M059J (cell line): ENCODE data around the gene FRS3. TPM values are rescaled to one million over a fixed set of nuclear protein-coding genes. Genes with fewer than 3 reads are reported as not detected.

Source experiments
- DNase-seq: peaks from one replicate; pipeline ENCODE4 v3.0.0-alpha.2; 2012; ENCODE audit warnings: low read depth
- total RNA-seq: library from RNA; depleted of rRNA; stranded (reverse); fragments of >200 nt; shearing (Covaris generic); gene quantifications from 2 replicates; pipeline ENCODE4 v1.2.3, GENCODE V29; 2014

Gene FRS3
- total RNA-seq, 1 experiment from 2014 or later: 2.4 TPM

DNA sequence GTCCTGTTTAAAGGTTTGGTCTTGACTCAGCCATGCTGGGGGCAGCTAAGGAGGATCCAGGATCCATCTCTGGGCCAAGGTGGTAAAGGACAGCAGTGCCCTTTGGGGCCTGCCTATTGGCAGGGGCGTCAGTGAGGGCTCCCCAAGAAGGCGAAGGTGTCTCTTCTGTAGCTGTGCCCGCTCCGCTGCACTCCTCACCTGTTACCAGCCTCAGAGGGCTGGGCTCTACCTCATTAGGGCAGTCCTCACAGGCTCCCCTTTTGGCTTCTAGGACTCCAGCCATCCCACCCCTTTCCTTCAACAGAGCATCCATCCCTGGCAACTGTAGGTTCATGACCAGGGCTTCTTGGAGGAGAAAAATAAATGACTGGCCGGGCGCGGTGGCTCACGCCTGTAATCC, 10.3 kb downstream of the FRS3 start:
- DNase-seq: no peak

DNA sequence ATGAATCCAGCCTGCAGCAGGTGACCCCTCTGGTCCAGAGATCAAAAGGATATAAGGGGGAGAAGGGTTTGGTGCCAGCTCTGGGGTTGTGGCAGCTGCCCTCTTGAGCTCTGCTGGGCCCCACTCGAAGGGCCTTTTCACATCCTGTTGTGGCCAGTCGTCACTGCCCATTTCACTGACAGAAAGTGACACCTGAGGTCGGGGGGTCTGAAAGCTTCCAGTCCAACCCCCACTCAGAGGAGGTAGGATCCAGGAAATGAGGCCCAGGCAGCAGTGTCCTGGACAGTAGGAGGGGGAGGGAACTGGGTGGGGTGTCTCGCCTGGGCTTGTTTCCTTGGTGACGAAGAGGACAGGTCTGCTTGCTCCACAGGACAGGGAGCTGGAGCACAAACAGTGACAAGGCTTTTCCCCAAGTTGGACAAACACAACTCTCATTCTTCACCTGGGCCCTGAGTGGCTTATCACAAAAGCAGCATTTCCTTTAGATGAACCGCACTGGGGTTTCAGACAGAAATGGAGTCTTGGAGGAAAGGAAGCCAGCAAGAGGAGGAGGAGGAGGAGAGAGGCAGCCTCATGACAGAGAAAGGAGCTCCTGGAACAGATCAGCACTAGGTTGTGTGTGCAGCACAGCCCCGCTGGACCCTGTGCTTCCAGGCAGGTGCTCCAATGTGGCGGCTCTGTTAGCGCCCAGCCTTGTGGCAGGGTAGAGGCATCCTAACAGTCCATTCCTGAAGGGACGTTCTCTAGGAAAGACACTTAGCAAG, 11.0 kb downstream of the FRS3 start:
- DNase-seq: no peak

DNA sequence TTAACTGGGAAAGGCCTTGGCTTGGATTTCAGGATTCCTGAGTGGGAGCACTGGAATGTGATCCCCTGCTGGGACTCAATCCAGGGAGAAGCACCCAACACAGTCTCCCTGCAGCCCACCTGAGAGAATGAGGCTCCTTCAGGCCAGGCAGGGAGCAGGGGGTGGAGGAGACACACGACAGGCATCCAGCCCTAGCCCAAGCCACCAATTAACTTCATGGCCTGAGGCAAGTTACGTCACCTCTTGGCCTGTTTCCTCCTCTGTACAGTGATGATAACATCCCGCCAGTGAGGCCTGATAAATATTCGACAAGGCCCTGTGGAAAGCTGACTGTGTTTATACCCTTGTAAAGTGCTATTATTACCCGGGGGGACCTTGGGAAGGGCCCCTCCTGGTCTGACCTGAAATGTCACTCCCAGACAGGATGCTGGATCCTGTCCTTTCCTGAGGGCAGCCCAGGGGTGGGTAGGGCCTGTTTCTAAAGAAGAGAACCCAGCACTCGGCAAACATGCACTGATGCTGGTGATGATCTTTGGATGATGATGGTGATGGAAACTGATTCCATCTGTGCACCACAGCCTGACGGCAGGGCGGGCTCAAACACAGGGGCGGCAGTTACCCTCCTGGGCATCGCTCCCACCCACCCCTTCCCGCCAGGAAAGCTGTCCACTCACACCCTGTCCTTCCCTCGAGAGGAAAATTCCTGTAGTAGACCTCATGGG, 12.4 kb downstream of the FRS3 start:
- DNase-seq: peak; percentile 98

DNA sequence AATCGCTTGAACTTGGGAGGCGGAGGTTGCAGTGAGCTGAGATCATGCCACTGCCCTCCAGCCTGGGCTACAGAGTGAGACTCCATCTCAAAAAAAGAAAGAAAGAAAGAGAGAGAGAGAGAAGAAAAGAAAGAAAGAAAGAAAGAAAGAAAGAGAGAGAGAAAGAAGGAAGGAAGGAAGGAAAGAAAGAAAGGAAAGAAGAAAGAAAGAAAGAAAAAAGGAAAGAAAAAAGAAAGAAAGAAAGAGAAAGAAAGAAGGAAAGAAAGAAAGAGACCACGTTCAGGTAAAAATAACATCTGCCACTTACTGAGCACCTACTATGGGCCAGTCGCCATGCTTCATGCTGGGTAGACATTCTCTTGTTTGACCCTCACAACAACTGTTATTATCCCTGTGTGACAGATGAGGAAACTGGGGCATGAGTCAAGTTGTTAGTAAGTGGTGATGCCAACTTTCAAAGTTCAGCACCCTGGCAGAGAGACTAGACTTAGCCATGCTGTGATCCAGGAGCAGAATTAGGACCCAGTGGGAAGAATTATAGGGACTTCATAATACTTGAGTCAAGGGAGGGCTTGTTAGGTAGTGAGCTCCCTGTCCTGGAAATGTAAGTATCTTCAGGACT, 13.5 kb downstream of the FRS3 start:
- peak; percentile 60 for DNase-seq

DNA sequence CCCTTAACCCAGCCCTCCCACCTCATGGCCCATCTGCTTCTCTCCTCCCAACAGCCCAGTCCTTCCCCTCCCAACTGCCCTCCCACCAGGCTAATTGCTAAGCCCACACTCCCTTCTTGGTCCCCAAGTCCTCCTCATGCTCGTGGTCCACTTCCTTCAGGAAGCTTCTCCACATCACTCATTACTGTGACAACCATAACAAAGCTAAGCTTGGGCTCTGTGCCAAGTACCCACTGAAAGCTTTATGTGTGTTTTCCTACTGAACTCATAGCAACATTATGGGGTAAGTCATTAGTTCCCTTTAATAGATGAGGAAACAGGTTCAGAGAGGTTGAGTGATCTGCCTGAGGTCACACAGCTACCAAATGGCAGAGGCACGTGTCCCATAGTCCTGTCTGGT, 16.2 kb downstream of the FRS3 start:
- peak; percentile 41 for DNase-seq

DNA sequence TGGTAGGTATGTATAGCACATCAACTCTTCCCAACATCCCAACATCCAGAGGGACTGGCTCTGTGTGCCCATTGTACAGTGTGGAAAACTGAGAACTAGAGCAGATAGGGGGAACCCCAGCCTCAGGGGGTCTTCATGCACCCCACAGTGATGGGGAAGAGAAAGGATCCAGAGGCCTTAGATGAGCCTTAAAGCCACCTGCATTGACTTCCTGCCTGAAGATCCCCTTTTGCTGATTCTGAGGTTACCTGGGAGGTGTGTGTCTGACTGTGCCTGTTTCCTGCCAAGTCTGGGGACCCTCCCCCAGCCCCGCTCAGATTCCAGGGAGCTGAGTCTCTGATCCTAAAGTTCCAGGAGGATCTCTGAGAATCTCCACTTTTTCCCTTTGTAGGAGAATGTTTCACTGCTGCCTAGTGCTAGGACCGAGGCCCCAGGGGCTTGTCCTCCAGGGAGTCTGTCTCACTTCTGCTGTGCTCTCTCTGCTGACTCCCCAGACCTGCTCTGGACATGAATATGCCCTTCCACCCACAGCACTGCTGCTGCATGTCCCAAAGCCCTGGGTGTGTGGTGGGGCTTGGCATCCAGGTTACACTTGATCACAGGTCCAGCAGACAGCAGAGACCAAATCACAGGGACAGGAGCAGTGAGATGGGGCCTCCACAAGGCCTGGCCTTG, 19.7 kb downstream of the FRS3 start:
- no peak for DNase-seq

DNA sequence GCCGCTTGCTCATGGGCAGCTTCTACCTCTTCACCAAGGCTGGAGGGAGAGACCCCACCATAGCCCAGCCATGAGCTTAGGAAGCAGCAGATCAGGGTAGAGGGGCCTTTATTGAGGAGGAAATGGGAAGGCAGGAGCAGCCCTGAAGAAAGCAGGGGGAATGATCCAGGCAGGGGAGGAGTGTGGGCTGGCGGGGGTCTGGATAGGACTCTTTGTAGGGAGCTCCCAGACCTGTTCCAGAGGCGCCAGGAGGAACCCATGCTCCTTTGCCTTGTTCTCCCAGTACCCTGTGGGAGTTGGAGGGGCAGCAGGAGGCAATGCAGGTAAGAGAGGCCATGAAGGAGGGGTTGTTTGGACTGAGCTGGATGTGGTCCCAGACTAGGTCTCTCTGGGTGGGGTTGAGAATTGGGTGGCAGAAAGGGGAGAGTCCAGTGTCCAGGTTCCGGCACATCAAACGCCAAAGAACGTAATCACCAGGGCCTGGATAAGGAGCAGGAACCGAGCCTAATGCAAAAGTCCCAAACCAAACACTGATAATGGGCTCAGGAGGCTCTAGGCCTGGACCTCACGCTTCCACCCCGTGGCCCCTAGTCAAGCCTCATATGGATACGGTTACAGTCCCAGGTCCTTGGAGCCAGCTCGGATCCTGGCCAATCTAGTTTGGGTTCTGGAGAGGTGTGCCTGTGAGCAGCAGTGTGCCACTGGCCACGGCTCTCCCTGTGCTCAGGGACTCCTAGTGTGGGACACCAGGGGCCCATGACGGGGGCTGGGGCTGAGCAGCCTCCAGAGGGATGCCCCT, 20.4 kb downstream of the FRS3 start:
- DNase-seq: no peak

DNA sequence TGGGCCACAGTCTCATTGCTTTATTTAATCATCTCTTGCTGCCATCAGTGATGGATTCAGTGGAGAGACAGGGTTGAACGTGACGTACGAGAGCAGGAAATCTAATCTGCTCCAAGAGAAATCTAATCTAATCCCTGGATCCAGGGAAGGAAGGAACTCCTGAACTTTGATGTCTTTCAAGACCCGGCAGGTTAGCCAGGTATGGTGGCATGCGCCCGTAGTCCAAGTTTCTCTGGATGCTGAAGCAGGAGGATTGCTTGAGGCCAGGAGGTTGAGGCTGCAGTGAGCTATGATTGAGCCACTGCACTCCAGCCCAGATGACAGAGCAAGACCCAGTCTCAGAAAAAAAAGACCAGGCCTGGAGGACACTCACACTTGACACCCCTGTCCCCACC, 21.1 kb downstream of the FRS3 start:
- no peak for DNase-seq

DNA sequence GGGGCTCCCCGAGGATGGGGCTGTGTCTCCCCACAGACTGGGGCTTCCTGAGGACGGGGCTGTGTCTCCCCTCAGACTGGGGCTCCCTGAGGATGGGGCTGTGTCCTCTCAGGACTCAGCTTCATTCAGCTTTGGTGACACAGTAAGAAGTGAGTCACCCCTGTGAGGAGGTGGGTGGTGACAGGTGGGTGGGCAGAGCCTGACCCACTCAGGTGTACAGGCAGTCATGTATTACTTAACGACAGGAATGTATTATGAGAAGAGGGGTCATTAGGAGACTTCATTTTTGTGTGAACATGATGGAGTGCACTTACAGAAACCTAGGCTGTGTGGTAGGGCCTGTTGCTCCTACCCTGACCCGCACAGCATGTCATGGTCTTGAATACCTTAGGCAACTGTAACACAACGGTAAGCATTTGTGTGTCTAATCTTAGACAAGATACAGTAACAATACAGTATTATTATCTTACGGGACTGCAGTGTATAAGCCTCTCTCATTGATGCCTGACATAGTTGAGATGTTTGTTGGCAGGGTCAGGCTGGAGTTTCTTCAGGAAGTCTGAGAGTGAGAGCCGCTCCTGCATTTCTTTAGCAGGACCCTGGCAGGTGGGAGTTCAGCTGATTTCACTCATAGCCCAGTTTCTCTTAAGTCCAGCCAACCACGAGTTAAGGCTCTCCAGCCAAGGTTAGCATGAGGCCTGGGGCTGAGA, 21.6 kb downstream of the FRS3 start:
- no peak for DNase-seq

DNA sequence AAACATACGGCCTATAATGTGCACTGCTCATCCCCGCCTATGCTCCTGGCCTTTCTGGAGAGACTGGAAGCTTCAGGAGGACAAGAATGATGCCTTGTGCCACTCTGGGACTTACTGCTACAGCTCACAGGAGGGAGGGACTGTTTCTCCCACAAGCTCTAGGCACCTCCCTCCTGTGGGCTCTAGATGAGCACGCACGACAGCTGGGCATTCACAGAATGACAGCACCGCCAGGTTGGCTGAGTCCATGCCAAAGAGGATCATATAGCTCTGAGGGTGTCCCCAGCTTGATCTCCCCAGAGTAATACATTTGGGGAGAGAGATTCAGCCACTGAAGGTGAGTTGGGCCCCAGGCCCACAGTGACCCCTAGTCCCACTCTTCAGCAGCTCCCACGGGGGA, 22.4 kb downstream of the FRS3 start:
- DNase-seq: no peak

DNA sequence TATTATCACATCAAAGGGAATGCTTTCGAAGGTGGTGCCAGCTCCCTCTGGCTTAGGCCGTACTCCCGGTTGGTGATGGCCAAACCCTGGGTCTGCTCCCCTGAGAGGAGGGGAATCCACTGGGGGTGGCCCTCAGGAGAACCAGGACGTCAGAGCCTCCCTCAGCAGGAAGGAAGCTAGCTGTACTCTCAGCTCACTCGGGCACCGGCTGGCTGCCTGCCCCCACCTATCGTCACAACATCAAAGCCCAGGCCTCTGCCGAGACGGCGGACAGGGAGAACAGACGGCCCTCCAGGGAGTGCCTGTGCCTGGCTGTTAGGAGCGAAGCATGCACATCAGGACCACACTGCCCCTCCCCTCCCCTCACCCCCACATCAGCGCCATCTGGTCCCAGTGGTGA, 23.3 kb downstream of the FRS3 start:
- DNase-seq: no peak

DNA sequence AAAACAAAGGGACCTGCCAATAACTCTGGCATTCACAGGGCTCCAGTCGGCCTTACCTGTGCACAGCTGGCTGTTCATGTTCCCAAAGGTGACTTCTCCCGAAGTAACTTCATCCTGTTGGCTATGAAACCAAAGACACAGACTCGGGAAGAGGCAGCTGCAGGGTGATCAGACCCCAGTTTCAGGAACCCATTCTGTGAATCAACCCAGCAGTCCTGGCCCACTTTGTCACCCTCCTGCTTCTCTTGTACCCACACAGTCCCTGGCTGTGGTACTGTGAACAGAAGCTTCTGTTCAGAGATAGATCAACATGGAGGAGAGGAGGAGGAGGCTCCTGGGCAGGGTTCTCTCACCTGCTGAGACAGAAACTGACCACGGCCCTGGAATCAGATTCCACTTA, 23.8 kb downstream of the FRS3 start:
- no peak for DNase-seq

DNA sequence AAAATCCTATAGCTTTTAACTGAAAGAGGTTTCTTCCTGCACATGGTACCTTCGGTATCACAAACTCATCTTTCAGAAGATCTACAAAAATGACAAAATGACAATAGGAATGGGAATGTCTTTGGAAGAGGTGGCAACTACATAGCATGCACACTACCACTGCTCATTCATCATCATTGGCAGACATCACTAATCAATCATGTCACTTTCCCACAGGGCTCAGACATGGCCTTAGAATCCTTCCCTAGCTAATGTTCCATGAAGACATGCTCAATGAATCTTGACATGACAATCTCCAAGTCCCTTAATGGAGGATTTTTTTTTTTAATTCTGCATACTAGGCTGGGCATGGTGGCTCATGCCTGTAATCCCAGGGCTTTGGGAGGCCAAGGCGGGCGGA, 29.3 kb downstream of the FRS3 start:
- no peak for DNase-seq

DNA sequence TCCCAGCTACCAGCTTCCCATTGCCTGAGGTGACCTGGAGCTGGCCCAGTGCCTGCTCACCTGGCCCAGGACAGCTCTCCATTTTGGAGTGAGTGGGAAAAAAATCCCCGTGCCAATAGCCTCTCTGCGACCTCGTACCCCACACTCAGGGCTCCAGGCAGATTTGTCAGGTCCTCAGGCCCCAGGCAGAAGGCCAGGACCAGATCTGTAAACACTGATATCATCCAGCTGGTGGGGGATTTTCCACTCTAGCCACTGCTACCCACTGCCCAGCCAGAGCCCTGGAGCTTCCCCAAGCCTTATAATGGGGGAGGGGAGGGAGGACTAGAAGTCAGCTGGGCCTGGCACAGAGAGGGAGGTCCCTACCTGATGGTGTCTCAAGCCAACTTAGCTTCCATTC, 31.2 kb downstream of the FRS3 start:
- peak; percentile 42 for DNase-seq

DNA sequence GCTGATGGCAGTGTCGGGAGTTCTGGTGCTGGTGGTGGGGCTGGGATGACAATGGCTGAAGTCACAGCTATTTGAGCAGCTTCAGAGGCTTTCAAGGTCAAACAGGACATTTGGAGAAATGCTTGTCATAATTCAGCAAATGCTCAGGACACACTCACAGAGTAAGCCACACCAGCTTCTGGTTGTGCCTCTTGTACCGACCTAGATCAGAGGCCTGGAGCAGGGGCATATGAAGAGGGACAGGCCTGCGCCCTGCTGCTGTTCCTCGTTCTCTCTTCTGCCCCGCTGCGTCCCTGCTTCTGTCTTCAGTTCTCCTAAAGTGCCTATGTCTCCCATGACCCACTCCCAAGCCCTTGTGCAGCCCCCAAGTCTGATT, 31.6 kb downstream of the FRS3 start:
- no peak for DNase-seq

DNA sequence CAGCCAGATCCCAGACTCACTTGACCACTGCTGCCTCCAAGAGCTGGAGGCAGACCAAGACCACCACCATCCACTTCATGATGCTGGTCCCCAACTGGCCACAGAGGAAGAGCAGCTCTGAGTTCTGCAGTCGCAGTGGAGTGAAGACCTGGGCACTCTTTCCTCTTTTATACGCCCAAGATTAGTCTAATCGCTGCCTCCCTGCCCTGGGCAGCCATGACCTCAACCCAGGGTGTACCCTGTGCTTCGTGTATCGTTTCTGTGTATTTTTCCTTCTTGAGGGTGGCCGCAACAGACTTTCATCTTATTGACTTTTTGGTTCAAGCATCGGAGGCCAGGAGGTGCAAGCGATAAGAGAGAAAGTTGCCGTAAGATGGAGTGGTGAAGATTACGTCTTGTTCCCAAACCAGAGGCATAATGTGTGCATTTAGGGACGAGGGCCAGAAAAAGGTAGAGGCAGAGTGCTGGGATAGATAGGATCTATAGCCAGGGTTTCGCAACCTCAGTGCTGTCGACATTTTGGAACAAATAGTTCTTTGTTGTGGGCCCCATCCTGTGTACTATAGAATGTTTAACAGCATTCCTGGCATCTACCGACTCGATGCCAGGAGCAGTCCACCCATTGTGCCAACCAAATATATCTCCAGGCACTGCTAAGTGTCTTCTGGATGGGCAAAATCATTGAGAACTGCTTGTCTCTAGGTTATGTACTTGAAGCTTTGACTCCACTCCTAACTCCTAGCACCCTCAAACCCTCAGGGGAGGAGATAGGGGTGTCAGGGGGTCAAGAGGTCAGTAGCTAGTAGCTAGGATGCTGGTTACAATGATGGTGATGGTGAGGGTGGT, 32.2 kb downstream of the FRS3 start, which contains the start of gene PGC:
Gene PGC, minus strand, starts transcription at position 142 of the 846 bp plus-strand sequence. Its CDS starts 63 bp downstream, at position 79.
- DNase-seq: no peak

DNA sequence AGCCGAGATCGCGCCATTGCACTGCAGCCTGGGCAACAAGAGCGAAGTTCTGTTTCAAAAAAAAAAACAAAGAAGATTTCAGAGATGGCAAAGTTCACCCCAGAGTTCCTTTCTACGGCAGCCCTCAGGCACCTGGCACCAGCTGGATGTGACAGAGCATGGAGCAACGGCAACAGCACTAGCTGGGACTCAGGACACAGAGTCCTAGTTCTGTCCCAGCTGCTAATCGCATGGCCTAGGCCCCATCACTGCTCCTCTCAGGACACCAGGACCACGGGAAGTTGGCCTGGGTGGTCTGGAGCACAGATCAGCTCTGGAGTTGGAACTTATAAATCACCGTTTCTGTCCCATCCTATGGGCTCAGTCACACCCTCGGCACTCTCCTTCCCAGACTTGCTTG, 33.6 kb downstream of the FRS3 start:
- DNase-seq: no peak

DNA sequence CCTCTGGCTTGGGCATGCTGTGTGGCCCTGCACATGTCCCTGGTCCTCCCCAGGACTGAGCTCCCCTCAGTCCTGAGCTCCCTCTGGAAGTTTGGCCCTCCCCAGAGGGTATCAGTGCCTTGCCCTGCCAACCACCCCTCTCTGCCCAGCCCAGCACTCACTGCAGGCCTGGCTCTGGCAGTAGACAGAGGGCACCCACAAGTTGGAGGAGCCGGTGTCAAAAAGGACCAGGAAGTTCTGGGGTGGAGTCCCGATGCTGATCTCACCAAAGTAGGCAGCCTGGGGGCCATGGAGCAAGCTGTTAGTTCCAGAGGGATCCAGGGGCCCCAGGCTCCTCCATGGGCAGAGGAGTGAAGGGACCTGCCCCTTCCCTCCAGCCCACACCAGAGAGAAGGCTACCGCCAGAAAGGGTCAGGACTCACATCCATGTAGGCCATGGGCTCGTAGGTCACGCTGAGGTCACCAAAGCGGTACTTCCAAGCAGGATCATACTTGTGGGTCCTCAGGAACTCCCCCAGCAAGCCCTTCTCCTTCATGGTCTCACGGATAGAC, 35.4 kb downstream of the FRS3 start:
- DNase-seq: no peak

DNA sequence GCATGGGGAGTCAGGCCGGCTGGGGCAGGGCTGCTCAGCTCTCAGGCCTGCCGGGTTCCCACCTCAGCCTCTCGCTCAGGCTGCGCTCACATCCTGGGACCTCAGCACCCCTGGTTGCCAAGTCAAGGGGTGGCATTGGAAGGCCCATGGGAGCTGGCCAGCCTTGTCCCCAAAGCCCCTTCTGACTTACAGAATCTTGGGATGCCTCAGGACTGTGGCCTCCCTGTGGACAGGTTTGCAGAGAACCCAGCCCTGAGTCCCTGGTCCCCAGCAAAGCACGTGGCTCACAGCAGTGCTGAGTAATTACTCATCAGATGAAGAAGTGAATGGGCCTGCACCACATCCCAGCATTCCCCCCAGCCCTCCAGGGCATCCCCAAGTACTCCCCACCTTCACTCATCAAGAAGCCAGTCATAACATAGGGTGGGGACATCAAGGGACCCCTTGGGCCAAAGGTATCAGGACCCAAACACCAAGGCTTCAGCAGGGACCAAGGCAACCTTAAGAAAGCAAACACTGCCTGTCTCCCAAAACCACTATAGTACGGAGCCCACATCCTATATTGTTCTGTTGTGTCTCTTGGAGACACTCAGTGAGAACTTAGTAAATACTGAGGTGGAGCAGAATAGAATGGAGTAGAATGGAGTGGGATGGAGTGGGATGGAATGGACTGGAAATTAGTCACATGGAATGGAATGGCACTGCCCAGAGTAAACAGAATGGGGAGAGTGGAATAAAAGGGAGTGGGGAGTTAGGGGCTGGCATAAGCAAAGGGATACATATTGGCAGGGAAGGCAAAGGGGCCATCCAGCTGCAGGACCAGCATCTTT, 36.1 kb downstream of the FRS3 start:
- DNase-seq: no peak
